WTC11 (cell line): ENCODE results near the gene GOLGA2.

Experiments
- ATF2 ChIP-seq: sonication (generic); formaldehyde crosslinking; IDR thresholded peaks from 2 replicates; pipeline ENCODE4 v1.8.1; 2022; ENCODE audit warnings: low read depth, missing genetic modification reagents, borderline replicate concordance
- CTCF ChIP-seq: fragments of 200-600 bp; IDR thresholded peaks from 2 replicates; pipeline ENCODE4 v1.8.0; 2022; ENCODE audit warnings: antibody characterized with exemption
- OVOL2 ChIP-seq: fragments of 250-450 bp; sonication (Bioruptor Pico); IDR thresholded peaks from 2 replicates; pipeline ENCODE4 v1.9.0; 2021; ENCODE audit warnings: mild to moderate bottlenecking, borderline replicate concordance
- SP1 ChIP-seq: sonication (generic); formaldehyde crosslinking; conservative IDR thresholded peaks from 2 replicates; pipeline ENCODE4 v1.8.1; 2022; ENCODE audit warnings: missing genetic modification reagents
- ZNF232 ChIP-seq: sonication (generic); formaldehyde crosslinking; IDR thresholded peaks from 2 replicates; pipeline ENCODE4 v1.8.0; 2022; ENCODE audit warnings: mild to moderate bottlenecking, missing genetic modification reagents

GRCh38 chr9:128257086-128257825 lies 18.6 kb downstream of the GOLGA2 start:
- TF ChIP-seq SP1 (CRISPR knock-in tag) (no peak), CTCF (no peak), ATF2 (CRISPR knock-in tag) (no peak), ZNF232 (CRISPR knock-in tag) (no peak), OVOL2 (no peak)
